IMR-90 (cell line): Measurements from ENCODE around the gene TNS3. TPM values are rescaled to one million over a fixed set of nuclear protein-coding genes. Genes with fewer than 3 reads are reported as not detected.

Experiments used
- ATAC-seq: fragments of 200-7000 bp; cut with Tn5 transposase; 2 replicates; pipeline ENCODE4 v1.9.1; 2020; ENCODE audit warnings: low read depth, mild to moderate bottlenecking, moderate library complexity
- BruUV-seq: library from RNA; stranded (reverse); fragments of 400-500 nt; replicated peaks from 2 replicates; lab custom pipeline; 2021; lab: Mats Ljungman, UMichigan
- CTCF ChIA-PET: fragments of 300-600 bp; formaldehyde crosslinking; extraction: SDS; loops from one replicate; lab custom pipeline; 2021; ENCODE audit warnings: antibody characterized with exemption; lab: Yijun Ruan, JAX
- POLR2A ChIA-PET: fragments of 300-600 bp; sonication (Branson Sonifier 250); formaldehyde crosslinking; loops from one replicate; lab custom pipeline; 2022; ENCODE audit warnings: antibody characterized with exemption; ENCODE audit not compliant: unreplicated experiment; lab: Charles Lee
- DNase-seq: peaks from one replicate; pipeline ENCODE4 v3.0.0; 2013
- H2AFZ ChIP-seq: replicated peaks from 2 replicates; pipeline ENCODE3; 2013; ENCODE audit warnings: low read length, mild to moderate bottlenecking; ENCODE audit not compliant: poor library complexity
- H2AK5ac ChIP-seq: 2 replicates; pipeline ENCODE4 v1.6.1; 2013; ENCODE audit warnings: low read depth, low read length, inconsistent platforms
- H2AK9ac ChIP-seq: replicated peaks from 2 replicates; pipeline ENCODE3; 2013; ENCODE audit warnings: mild to moderate bottlenecking, low read depth, low read length, moderate library complexity; ENCODE audit not compliant: poor library complexity
- H2BK120ac ChIP-seq: 2 replicates; pipeline ENCODE4 v1.6.1; 2013; ENCODE audit warnings: low read depth, low read length, inconsistent platforms
- H2BK15ac ChIP-seq: 3 replicates; pipeline ENCODE4 v1.6.1; 2013; ENCODE audit warnings: low read depth, low read length, inconsistent platforms
- H2BK20ac ChIP-seq: 2 replicates; pipeline ENCODE4 v1.6.1; 2013; ENCODE audit warnings: low read depth, mild to moderate bottlenecking, inconsistent platforms, low read length, moderate library complexity
- H2BK5ac ChIP-seq: 2 replicates; pipeline ENCODE4 v1.6.1; 2013; ENCODE audit warnings: mild to moderate bottlenecking, low read depth, low read length, inconsistent platforms; ENCODE audit not compliant: poor library complexity, severe bottlenecking
- H3K14ac ChIP-seq: replicated peaks from 2 replicates; pipeline ENCODE4 v1.6.1; 2013; ENCODE audit warnings: low read depth, low read length, inconsistent platforms
- H3K18ac ChIP-seq: 2 replicates; pipeline ENCODE4 v1.6.1; 2013; ENCODE audit warnings: low read depth, low read length, control low read depth
- H3K23ac ChIP-seq: 2 replicates; pipeline ENCODE4 v1.6.1; 2013; ENCODE audit warnings: low read depth, low read length, inconsistent platforms
- H3K27ac ChIP-seq: 2 replicates; pipeline ENCODE4 v1.5.1; 2013; ENCODE audit warnings: mild to moderate bottlenecking, control low read depth, low read length; ENCODE audit not compliant: insufficient read depth
- H3K27me3 ChIP-seq: 2 replicates; pipeline ENCODE4 v1.6.1; 2013; ENCODE audit warnings: low read length; ENCODE audit not compliant: control insufficient read depth, insufficient read depth
- H3K36me3 ChIP-seq: 2 replicates; pipeline ENCODE4 v1.6.1; 2013; ENCODE audit warnings: low read length, mixed read lengths; ENCODE audit not compliant: control insufficient read depth, insufficient read depth
- H3K4ac ChIP-seq: 2 replicates; pipeline ENCODE4 v1.6.1; 2013; ENCODE audit warnings: low read depth, low read length, inconsistent platforms
- H3K4me1 ChIP-seq: 2 replicates; pipeline ENCODE4 v1.6.1; 2013; ENCODE audit warnings: low read length, mixed read lengths; ENCODE audit not compliant: control insufficient read depth, insufficient read depth
- H3K4me2 ChIP-seq: 2 replicates; pipeline ENCODE4 v1.6.1; 2013; ENCODE audit warnings: low read depth, mild to moderate bottlenecking, control low read depth, low read length, moderate library complexity
- H3K4me3 ChIP-seq: 2 replicates; pipeline ENCODE4 v1.5.1; 2013; ENCODE audit warnings: low read depth, mild to moderate bottlenecking, control low read depth, low read length, moderate library complexity; ENCODE audit not compliant: insufficient read depth
- H3K56ac ChIP-seq: 2 replicates; pipeline ENCODE4 v1.6.1; 2013; ENCODE audit warnings: low read length, inconsistent platforms; ENCODE audit not compliant: insufficient read depth; ENCODE audit errors: extremely low read depth
- H3K79me1 ChIP-seq, 2 experiments: 2 replicates each; pipeline ENCODE4 v1.6.1; 2013; ENCODE audit warnings: low read length in 2 of 2, inconsistent platforms in 1 of 2, low read depth in 1 of 2
- H3K9ac ChIP-seq: 2 replicates; pipeline ENCODE4 v1.6.1; 2013; ENCODE audit warnings: low read depth, low read length, control low read depth
- H3K9me1 ChIP-seq: 2 replicates; pipeline ENCODE4 v1.6.1; 2013; ENCODE audit warnings: low read length, inconsistent platforms; ENCODE audit not compliant: insufficient read depth
- H3K9me3 ChIP-seq: 2 replicates; pipeline ENCODE4 v1.6.1; 2013; ENCODE audit warnings: low read length; ENCODE audit not compliant: control insufficient read depth, insufficient read depth
- H4K20me1 ChIP-seq: 2 replicates; pipeline ENCODE4 v1.6.1; 2013; ENCODE audit warnings: low read length, inconsistent platforms; ENCODE audit not compliant: insufficient read depth
- H4K5ac ChIP-seq: 2 replicates; pipeline ENCODE4 v1.6.1; 2013; ENCODE audit warnings: mild to moderate bottlenecking, low read depth, low read length, control low read depth
- H4K8ac ChIP-seq, 2 experiments: 2 replicates each; pipeline ENCODE4 v1.6.1; 2013; ENCODE audit warnings: low read depth in 2 of 2, low read length in 2 of 2, control low read depth in 1 of 2, inconsistent platforms in 1 of 2
- H4K91ac ChIP-seq: 2 replicates; pipeline ENCODE4 v1.6.1; 2013; ENCODE audit warnings: low read depth, low read length, inconsistent platforms; ENCODE audit not compliant: insufficient read depth
- SMC3 ChIP-seq: fragments of 150-350 bp; IDR thresholded peaks from 2 replicates; pipeline ENCODE4 v1.6.1; 2016; ENCODE audit warnings: low read depth, mild to moderate bottlenecking, antibody characterized with exemption, low read length, moderate library complexity
- USF2 ChIP-seq: fragments of 150-350 bp; IDR thresholded peaks from 2 replicates; pipeline ENCODE4 v1.6.1; 2017; ENCODE audit warnings: mild to moderate bottlenecking, antibody characterized with exemption, low read length, low read depth
- WGBS, 2 experiments: methylation state at CpG; one replicate each; pipeline versions ENCODE4 v1.1.5 to v1.1.7; 2013; ENCODE audit warnings: missing lambda C conversion rate in 2 of 2; ENCODE audit not compliant: insufficient read length in 1 of 2; ENCODE audit errors: extremely low coverage in 2 of 2; 5-methylcytosine and 5-hydroxymethylcytosine counted together
- dilution Hi-C: fragments of 300-500 bp; cut with HindIII; formaldehyde crosslinking; loops from one replicate; pipeline ENCODE4 v1.14.3; 2018; ENCODE audit warnings: low sequenced_read_pairs; ENCODE audit not compliant: unreplicated experiment
- in situ Hi-C: fragments of 300-500 bp; cut with MboI; formaldehyde crosslinking; loops from 3 replicates; pipeline ENCODE4 v1.14.3; 2019; ENCODE audit warnings: low sequenced_read_pairs, inconsistent platforms, mixed read lengths
- intact Hi-C: fragments of 100-400 bp; cut with micrococcal nuclease; formaldehyde crosslinking; loops from 2 replicates; pipeline ENCODE4 v1.10.0; 2022
- polyA plus RNA-seq, 3 experiments: library from polyadenylated mRNA; depleted of rRNA; stranded (reverse); fragments of >200 nt; gene quantifications; 2 replicates each; pipeline ENCODE4 v1.2.3, GENCODE V29; 2012; ENCODE audit warnings: low replicate concordance in 1 of 3
- total RNA-seq: library from RNA; depleted of rRNA; stranded (reverse); fragments of >200 nt; gene quantifications from 2 replicates; pipeline ENCODE4 v1.2.3, GENCODE V29; 2012

TNS3 gene
- total and polyA plus RNA-seq, 2 of the 4 experiments (the other 2 are of a cell fraction), result 64.3 to 79.2 TPM

GRCh38 chr7:47371317-47371716, 210.6 kb downstream of the TNS3 start:
- dilution Hi-C loops (no loop called here), in situ Hi-C loops (no loop called here), intact Hi-C loops (no loop called here)
- ChIA-PET CTCF (no interaction called here), POLR2A (no interaction called here)
- no TSS peak for BruUV-seq
- H3K4me2 ChIP-seq, result no peak overlapping the region
- no peak overlapping the region for H2BK120ac ChIP-seq
- no peak overlapping the region for H2AK5ac ChIP-seq
- H3K18ac ChIP-seq, result no peak overlapping the region
- no peak overlapping the region for H4K8ac ChIP-seq
- no peak overlapping the region for H2AFZ ChIP-seq
- H2BK20ac ChIP-seq, result no peak overlapping the region
- no peaks in the 10 kb centered on the region for H3K9me3 ChIP-seq
- H3K27ac ChIP-seq, result no peak overlapping the region
- no CpG with 5 or more reads among the region's 1 CpG for WGBS, 2 experiments
- no peak overlapping the region for H2BK15ac ChIP-seq
- no peak for ATAC-seq
- H3K14ac ChIP-seq, result no peak overlapping the region
- H3K56ac ChIP-seq, result no peak overlapping the region
- TF ChIP-seq SMC3 (no peak), USF2 (no peak)
- no peak overlapping the region for H2AK9ac ChIP-seq
- H3K4me3 ChIP-seq, result no peak overlapping the region
- H4K91ac ChIP-seq, result no peak overlapping the region
- H3K9ac ChIP-seq, result no peak overlapping the region
- no peak overlapping the region for H3K4ac ChIP-seq
- H3K36me3 ChIP-seq, result peaks cover 35% of the 10 kb centered on the region
- no peak overlapping the region for H4K5ac ChIP-seq
- DNase-seq, result no peak
- no peak overlapping the region for H2BK5ac ChIP-seq
- peaks cover 94% of the 10 kb centered on the region for H4K20me1 ChIP-seq
- peaks cover 12% of the 10 kb centered on the region for H3K4me1 ChIP-seq
- H3K9me1 ChIP-seq, result peaks cover 52% of the 10 kb centered on the region
- H3K79me1 ChIP-seq, result peaks cover 36 to 91% of the 10 kb centered on the region in 2 experiments
- H3K27me3 ChIP-seq, result no peaks in the 10 kb centered on the region
- no peak overlapping the region for H3K23ac ChIP-seq
